Esophagus muscularis mucosa (tissue), 3 donors: ENCODE measurements around the gene SLC26A1.

Experiments used
- POLR2AphosphoS5 ChIP-seq, 2 donors: sonication (generic); formaldehyde crosslinking; IDR thresholded peaks; one replicate each; pipeline ENCODE4 v1.6.1; 2017; ENCODE audit warnings: antibody characterized with exemption in 2 of 2
- TF ChIP-seq, protein P1 (sequence below), 3 experiments: fragments of 200-600 bp in 2 of 3; fragments of 450-650 bp in 1 of 3; sonication (generic) in 2 of 3; IDR thresholded peaks; one replicate each; pipeline ENCODE4 v1.5.1; 2017 to 2019; ENCODE audit warnings: antibody characterized with exemption in 3 of 3, mild to moderate bottlenecking in 2 of 3, moderate library complexity in 1 of 3

- TF ChIP-seq, protein P1, sequence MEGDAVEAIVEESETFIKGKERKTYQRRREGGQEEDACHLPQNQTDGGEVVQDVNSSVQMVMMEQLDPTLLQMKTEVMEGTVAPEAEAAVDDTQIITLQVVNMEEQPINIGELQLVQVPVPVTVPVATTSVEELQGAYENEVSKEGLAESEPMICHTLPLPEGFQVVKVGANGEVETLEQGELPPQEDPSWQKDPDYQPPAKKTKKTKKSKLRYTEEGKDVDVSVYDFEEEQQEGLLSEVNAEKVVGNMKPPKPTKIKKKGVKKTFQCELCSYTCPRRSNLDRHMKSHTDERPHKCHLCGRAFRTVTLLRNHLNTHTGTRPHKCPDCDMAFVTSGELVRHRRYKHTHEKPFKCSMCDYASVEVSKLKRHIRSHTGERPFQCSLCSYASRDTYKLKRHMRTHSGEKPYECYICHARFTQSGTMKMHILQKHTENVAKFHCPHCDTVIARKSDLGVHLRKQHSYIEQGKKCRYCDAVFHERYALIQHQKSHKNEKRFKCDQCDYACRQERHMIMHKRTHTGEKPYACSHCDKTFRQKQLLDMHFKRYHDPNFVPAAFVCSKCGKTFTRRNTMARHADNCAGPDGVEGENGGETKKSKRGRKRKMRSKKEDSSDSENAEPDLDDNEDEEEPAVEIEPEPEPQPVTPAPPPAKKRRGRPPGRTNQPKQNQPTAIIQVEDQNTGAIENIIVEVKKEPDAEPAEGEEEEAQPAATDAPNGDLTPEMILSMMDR (IDR thresholded peaks at IDR 0.05), result no peak
- no peak for TF ChIP-seq POLR2AphosphoS5 (IDR thresholded peaks at IDR 0.05)
These were observed 32.4 kb downstream of the SLC26A1 start for GRCh38 chr4:960636-961350.
